ENCODE measurements around the gene CDH12.

- no peak for TF ChIP-seq CTCF (IDR thresholded peaks at IDR 0.05)
- no peak for TF ChIP-seq POLR2AphosphoS5 (IDR thresholded peaks at IDR 0.05)
- TF ChIP-seq EP300 (IDR thresholded peaks at IDR 0.05) = no peak
- TF ChIP-seq POLR2A (IDR thresholded peaks at IDR 0.05) = no peak
These were observed 65.7 kb downstream of the CDH12 start for GRCh38 chr5:22787398-22787797.

Data from suprapubic skin (tissue), 4 donors.